HEK293 (cell line): ENCODE data around the gene SLC39A13.

ENCODE experiments used
- CTCF ChIP-seq: fragments of 450-650 bp; formaldehyde crosslinking; IDR thresholded peaks from 2 replicates; pipeline ENCODE4 v1.5.1; 2016; ENCODE audit warnings: missing biosample characterization, missing genetic modification characterization
- GLIS1 ChIP-seq: fragments of 450-650 bp; formaldehyde crosslinking; IDR thresholded peaks from 2 replicates; pipeline ENCODE4 v1.5.1; 2016; ENCODE audit warnings: missing biosample characterization, missing genetic modification characterization
- IKZF3 ChIP-seq: fragments of 450-650 bp; IDR thresholded peaks from 2 replicates; pipeline ENCODE4 v1.5.0; 2018; ENCODE audit warnings: missing biosample characterization, mild to moderate bottlenecking, missing genetic modification characterization, moderate library complexity
- KLF1 ChIP-seq: fragments of 450-650 bp; formaldehyde crosslinking; IDR thresholded peaks from 2 replicates; pipeline ENCODE4 v1.5.1; 2016; ENCODE audit warnings: missing biosample characterization, missing genetic modification characterization
- KLF9 ChIP-seq: fragments of 450-650 bp; formaldehyde crosslinking; IDR thresholded peaks from 2 replicates; pipeline ENCODE4 v1.5.1; 2016; ENCODE audit warnings: missing biosample characterization, missing genetic modification characterization, low read depth
- OSR2 ChIP-seq: fragments of 450-650 bp; formaldehyde crosslinking; IDR thresholded peaks from 2 replicates; pipeline ENCODE4 v1.5.1; 2016; ENCODE audit warnings: missing biosample characterization, missing genetic modification characterization
- PATZ1 ChIP-seq: fragments of 450-650 bp; formaldehyde crosslinking; IDR thresholded peaks from 2 replicates; pipeline ENCODE4 v1.5.1; 2016; ENCODE audit warnings: missing biosample characterization, missing genetic modification characterization
- PRDM1 ChIP-seq: fragments of 450-650 bp; formaldehyde crosslinking; IDR thresholded peaks from 2 replicates; pipeline ENCODE4; 2016; ENCODE audit warnings: missing biosample characterization, missing genetic modification characterization
- RBAK ChIP-seq: fragments of 450-650 bp; formaldehyde crosslinking; IDR thresholded peaks from 2 replicates; pipeline ENCODE4 v1.5.1; 2016; ENCODE audit warnings: missing biosample characterization, missing genetic modification characterization
- REPIN1 ChIP-seq: fragments of 450-650 bp; formaldehyde crosslinking; IDR thresholded peaks from 2 replicates; pipeline ENCODE4 v1.5.1; 2017; ENCODE audit warnings: missing biosample characterization, missing genetic modification characterization, low read depth
- YY2 ChIP-seq: fragments of 450-650 bp; formaldehyde crosslinking; IDR thresholded peaks from 2 replicates; pipeline ENCODE4 v1.5.1; 2016; ENCODE audit warnings: missing biosample characterization, missing genetic modification characterization
- ZBTB10 ChIP-seq: fragments of 450-650 bp; formaldehyde crosslinking; IDR thresholded peaks from 2 replicates; pipeline ENCODE4 v1.5.1; 2016; ENCODE audit warnings: missing biosample characterization, missing genetic modification characterization
- ZBTB48 ChIP-seq: fragments of 450-650 bp; formaldehyde crosslinking; IDR thresholded peaks from 2 replicates; pipeline ENCODE4 v1.5.1; 2016; ENCODE audit warnings: missing biosample characterization, missing genetic modification characterization
- ZFP3 ChIP-seq: fragments of 450-650 bp; formaldehyde crosslinking; IDR thresholded peaks from 2 replicates; pipeline ENCODE4 v1.5.1; 2016; ENCODE audit warnings: low read depth, missing biosample characterization, missing genetic modification characterization
- ZFP37 ChIP-seq: fragments of 450-650 bp; formaldehyde crosslinking; IDR thresholded peaks from 2 replicates; pipeline ENCODE4 v1.5.1; 2016; ENCODE audit warnings: missing biosample characterization, missing genetic modification characterization
- ZNF10 ChIP-seq: fragments of 450-650 bp; formaldehyde crosslinking; IDR thresholded peaks from 2 replicates; pipeline ENCODE4 v1.5.1; 2017; ENCODE audit warnings: missing biosample characterization, missing genetic modification characterization
- ZNF132 ChIP-seq: fragments of 450-650 bp; formaldehyde crosslinking; IDR thresholded peaks from 2 replicates; pipeline ENCODE4 v1.5.1; 2017; ENCODE audit warnings: missing biosample characterization, missing genetic modification characterization, borderline replicate concordance
- ZNF266 ChIP-seq: fragments of 450-650 bp; formaldehyde crosslinking; IDR thresholded peaks from 2 replicates; pipeline ENCODE4 v1.5.1; 2016; ENCODE audit warnings: missing biosample characterization, missing genetic modification characterization, low read depth
- ZNF302 ChIP-seq: fragments of 450-650 bp; formaldehyde crosslinking; IDR thresholded peaks from 2 replicates; pipeline ENCODE4 v1.5.1; 2016; ENCODE audit warnings: missing biosample characterization, missing genetic modification characterization, low read depth
- ZNF354C ChIP-seq: fragments of 450-650 bp; formaldehyde crosslinking; IDR thresholded peaks from 2 replicates; pipeline ENCODE4 v1.5.1; 2016; ENCODE audit warnings: missing biosample characterization, missing genetic modification characterization, low read depth, borderline replicate concordance
- ZNF449 ChIP-seq: fragments of 450-650 bp; formaldehyde crosslinking; IDR thresholded peaks from 2 replicates; pipeline ENCODE4 v1.5.1; 2017; ENCODE audit warnings: missing biosample characterization, mild to moderate bottlenecking, missing genetic modification characterization, moderate library complexity
- ZNF530 ChIP-seq: fragments of 450-650 bp; formaldehyde crosslinking; IDR thresholded peaks from 2 replicates; pipeline ENCODE4 v1.5.1; 2016; ENCODE audit warnings: low read depth, missing biosample characterization, missing genetic modification characterization
- ZNF571 ChIP-seq: fragments of 450-650 bp; formaldehyde crosslinking; IDR thresholded peaks from 2 replicates; pipeline ENCODE4 v1.5.0; 2017; ENCODE audit warnings: missing biosample characterization, missing genetic modification characterization
- ZNF600 ChIP-seq: fragments of 450-650 bp; formaldehyde crosslinking; IDR thresholded peaks from 2 replicates; pipeline ENCODE4 v1.5.1; 2016; ENCODE audit warnings: missing biosample characterization, missing genetic modification characterization
- ZNF658 ChIP-seq: fragments of 450-650 bp; formaldehyde crosslinking; IDR thresholded peaks from 2 replicates; pipeline ENCODE4; 2016; ENCODE audit warnings: missing biosample characterization, missing genetic modification characterization
- ZNF660 ChIP-seq: fragments of 450-650 bp; IDR thresholded peaks from 2 replicates; pipeline ENCODE4 v1.5.1; 2018; ENCODE audit warnings: missing biosample characterization, mild to moderate bottlenecking, missing genetic modification characterization
- ZNF670 ChIP-seq: fragments of 450-650 bp; formaldehyde crosslinking; IDR thresholded peaks from 2 replicates; pipeline ENCODE4 v1.5.1; 2016; ENCODE audit warnings: missing biosample characterization, missing genetic modification characterization, low read depth
- ZNF677 ChIP-seq: fragments of 450-650 bp; IDR thresholded peaks from 2 replicates; pipeline ENCODE4 v1.5.0; 2018; ENCODE audit warnings: missing biosample characterization, mild to moderate bottlenecking, missing genetic modification characterization, moderate library complexity
- ZNF768 ChIP-seq: fragments of 450-650 bp; formaldehyde crosslinking; IDR thresholded peaks from 2 replicates; pipeline ENCODE4 v1.5.1; 2018; ENCODE audit warnings: missing biosample characterization, mild to moderate bottlenecking, missing genetic modification characterization
- ZNF777 ChIP-seq: fragments of 450-650 bp; formaldehyde crosslinking; IDR thresholded peaks from 2 replicates; pipeline ENCODE4 v1.5.1; 2017; ENCODE audit warnings: missing biosample characterization, missing genetic modification characterization, borderline replicate concordance
- ZSCAN23 ChIP-seq: fragments of 450-650 bp; formaldehyde crosslinking; IDR thresholded peaks from 2 replicates; pipeline ENCODE4 v1.5.1; 2016; ENCODE audit warnings: missing biosample characterization, missing genetic modification characterization
- TF ChIP-seq, protein P1 (sequence below): fragments of 450-650 bp; formaldehyde crosslinking; IDR thresholded peaks from 2 replicates; pipeline ENCODE4 v1.5.1; 2017; ENCODE audit warnings: missing biosample characterization, missing genetic modification characterization

Gene SLC39A13

GRCh38 chr11:47415949-47416472 lies 7.6 kb downstream of the SLC39A13 start (continued):
- TF ChIP-seq ZNF571 (tag by site-specific recombination) (no peak), ZNF530 (tag by site-specific recombination) (no peak), IKZF3 (tag by site-specific recombination) (peak; percentile 52; the same call in 1 of the 2 replicates), ZNF600 (tag by site-specific recombination) (peak; percentile 98), ZNF768 (tag by site-specific recombination) (no peak), PRDM1 (tag by site-specific recombination) (no peak), ZNF677 (no peak), RBAK (tag by site-specific recombination) (no peak), ZBTB48 (tag by site-specific recombination) (peak; percentile 80; the same call in 1 of the 2 replicates), ZNF354C (tag by site-specific recombination) (no peak), ZNF449 (tag by site-specific recombination) (no peak), ZNF266 (tag by site-specific recombination) (no peak), ZFP3 (no peak), CTCF (tag by site-specific recombination) (no peak), ZNF10 (peak; percentile 66; the same call in 1 of the 2 replicates), ZNF658 (tag by site-specific recombination) (no peak), KLF9 (tag by site-specific recombination) (peak; percentile 44; the same call in 1 of the 2 replicates), KLF1 (tag by site-specific recombination) (peak; percentile 33; the same call in 1 of the 2 replicates), REPIN1 (tag by site-specific recombination) (no peak), ZFP37 (tag by site-specific recombination) (no peak), ZNF777 (no peak), ZNF132 (tag by site-specific recombination) (no peak), GLIS1 (tag by site-specific recombination) (peak; percentile 52), ZBTB10 (peak; percentile 33; the same call in 1 of the 2 replicates), YY2 (no peak), ZNF302 (tag by site-specific recombination) (no peak), ZSCAN23 (tag by site-specific recombination) (no peak), ZNF670 (tag by site-specific recombination) (no peak), OSR2 (no peak), ZNF660 (tag by site-specific recombination) (peak; percentile 75; the same call in 1 of the 2 replicates), PATZ1 (tag by site-specific recombination) (peak; percentile 96)
- TF ChIP-seq, protein P1, sequence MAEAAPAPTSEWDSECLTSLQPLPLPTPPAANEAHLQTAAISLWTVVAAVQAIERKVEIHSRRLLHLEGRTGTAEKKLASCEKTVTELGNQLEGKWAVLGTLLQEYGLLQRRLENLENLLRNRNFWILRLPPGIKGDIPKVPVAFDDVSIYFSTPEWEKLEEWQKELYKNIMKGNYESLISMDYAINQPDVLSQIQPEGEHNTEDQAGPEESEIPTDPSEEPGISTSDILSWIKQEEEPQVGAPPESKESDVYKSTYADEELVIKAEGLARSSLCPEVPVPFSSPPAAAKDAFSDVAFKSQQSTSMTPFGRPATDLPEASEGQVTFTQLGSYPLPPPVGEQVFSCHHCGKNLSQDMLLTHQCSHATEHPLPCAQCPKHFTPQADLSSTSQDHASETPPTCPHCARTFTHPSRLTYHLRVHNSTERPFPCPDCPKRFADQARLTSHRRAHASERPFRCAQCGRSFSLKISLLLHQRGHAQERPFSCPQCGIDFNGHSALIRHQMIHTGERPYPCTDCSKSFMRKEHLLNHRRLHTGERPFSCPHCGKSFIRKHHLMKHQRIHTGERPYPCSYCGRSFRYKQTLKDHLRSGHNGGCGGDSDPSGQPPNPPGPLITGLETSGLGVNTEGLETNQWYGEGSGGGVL: peak; percentile 56
